HepG2 (cell line): ENCODE data around the gene RIPOR1. TPM values are rescaled to one million over a fixed set of nuclear protein-coding genes. Genes with fewer than 3 reads are reported as not detected.

ENCODE experiments used
- AFF4 ChIP-seq: sonication (generic); formaldehyde crosslinking; IDR thresholded peaks from 2 replicates; pipeline ENCODE4 v1.4.0; 2020; ENCODE audit warnings: missing genetic modification reagents
- GABPA ChIP-seq, 2 experiments: IDR thresholded peaks; 2 replicates each; pipeline ENCODE4 v1.6.1; 2011 to 2016; ENCODE audit warnings: low read depth in 2 of 2, low read length in 1 of 2, missing biosample characterization in 1 of 2, missing genetic modification characterization in 1 of 2
- HBP1 ChIP-seq: IDR thresholded peaks from 2 replicates; pipeline ENCODE4 v1.6.1; 2016; ENCODE audit warnings: low read depth, control low read depth
- KDM2A ChIP-seq: sonication (generic); formaldehyde crosslinking; IDR thresholded peaks from 2 replicates; pipeline ENCODE4 v1.4.0; 2020; ENCODE audit warnings: low read depth, missing genetic modification reagents, borderline replicate concordance
- KDM3A ChIP-seq: IDR thresholded peaks from 2 replicates; pipeline ENCODE4 v1.6.1; 2018; ENCODE audit warnings: low read depth, missing compliant biosample characterization
- KIAA2018 ChIP-seq: sonication (generic); formaldehyde crosslinking; IDR thresholded peaks from 2 replicates; pipeline ENCODE4 v1.5.0; 2020; ENCODE audit warnings: mild to moderate bottlenecking, missing genetic modification reagents, borderline replicate concordance
- KMT2A ChIP-seq: sonication (generic); formaldehyde crosslinking; IDR thresholded peaks from 2 replicates; pipeline ENCODE4 v1.4.0; 2020; ENCODE audit warnings: missing genetic modification reagents
- ONECUT2 ChIP-seq: sonication (generic); formaldehyde crosslinking; IDR thresholded peaks from 2 replicates; pipeline ENCODE4 v1.4.0; 2020; ENCODE audit warnings: missing genetic modification reagents
- SMAD9 ChIP-seq: sonication (generic); formaldehyde crosslinking; IDR thresholded peaks from 2 replicates; pipeline ENCODE4 v1.5.1; 2020; ENCODE audit warnings: mild to moderate bottlenecking, missing genetic modification reagents
- ZFP62 ChIP-seq: sonication (generic); formaldehyde crosslinking; IDR thresholded peaks from 2 replicates; pipeline ENCODE4 v1.4.0; 2020; ENCODE audit warnings: missing genetic modification reagents
- ZNF101 ChIP-seq: sonication (generic); formaldehyde crosslinking; IDR thresholded peaks from 2 replicates; pipeline ENCODE4 v1.4.0; 2020; ENCODE audit warnings: mild to moderate bottlenecking, low read depth, missing genetic modification reagents, borderline replicate concordance
- ZNF589 ChIP-seq: sonication (generic); formaldehyde crosslinking; conservative IDR thresholded peaks from 2 replicates; pipeline ENCODE4 v1.8.0; 2022; ENCODE audit warnings: mild to moderate bottlenecking, moderate library complexity, missing genetic modification reagents
- ZNF740 ChIP-seq: sonication (generic); formaldehyde crosslinking; IDR thresholded peaks from 2 replicates; pipeline ENCODE4 v1.4.0; 2020; ENCODE audit warnings: missing genetic modification reagents
- ZNF746 ChIP-seq: sonication (generic); formaldehyde crosslinking; IDR thresholded peaks from 2 replicates; pipeline ENCODE4 v1.8.0; 2022; ENCODE audit warnings: mild to moderate bottlenecking, missing genetic modification reagents
- ZNF883 ChIP-seq: sonication (generic); formaldehyde crosslinking; IDR thresholded peaks from 2 replicates; pipeline ENCODE4 v1.5.1; 2020; ENCODE audit warnings: mild to moderate bottlenecking, missing genetic modification reagents; ENCODE audit errors: not compliant biosample characterization
- polyA plus RNA-seq, 8 experiments: library from polyadenylated mRNA; depleted of rRNA in 3 of 8; stranded (reverse) in 7 of 8; unstranded in 1 of 8; fragments of >200 nt; fragmentation: Illumina TruSeq in 4 of 8; extraction: Trizol in 4 of 8; gene quantifications; 2 replicates each; pipeline versions ENCODE4 v1.2.1 to v1.2.3, GENCODE V29; 2011 to 2016; ENCODE audit warnings: low read depth in 4 of 8, missing spikeins in 1 of 8, mixed read lengths in 1 of 8; ENCODE audit not compliant: insufficient read depth in 1 of 8
- total RNA-seq, 5 experiments: library from RNA; depleted of rRNA; stranded (reverse); fragments of >200 nt; fragmentation: Illumina TruSeq; extraction: Trizol; gene quantifications; 2 replicates each; pipeline ENCODE4 v1.2.3, GENCODE V29; 2016; ENCODE audit warnings: low read depth in 1 of 5

Gene RIPOR1
- total and polyA plus RNA-seq, 2 of the 13 experiments (the other 11 are each of a cell fraction or from before 2014, with no cell fraction given): 4.6 to 8.1 TPM

- TF ChIP-seq ZNF746 (CRISPR knock-in tag): no peak
- no peak for TF ChIP-seq ZNF589 (CRISPR knock-in tag)
- TF ChIP-seq KDM2A: peak; percentile 87
- 0 out of 2 replicates have a peak, but pooled peaks have one; percentile 26 for TF ChIP-seq ZNF740 (CRISPR knock-in tag)
- peak; percentile 56; the same call in 1 of the 2 replicates for TF ChIP-seq KMT2A (CRISPR knock-in tag)
- no peak for TF ChIP-seq GABPA (IDR thresholded peaks at IDR 0.05; ENCODE audit: low read depth, low read length)
- TF ChIP-seq GABPA (CRISPR knock-in tag; IDR thresholded peaks at IDR 0.05; ENCODE audit: low read depth): no peak
- TF ChIP-seq ZNF883 (CRISPR knock-in tag): no peak
- TF ChIP-seq AFF4 (CRISPR knock-in tag): no peak
- no peak for TF ChIP-seq KDM3A
- TF ChIP-seq KIAA2018 (CRISPR knock-in tag): no peak
- no peak for TF ChIP-seq ZFP62 (CRISPR knock-in tag)
- no peak for TF ChIP-seq ZNF101
- TF ChIP-seq ONECUT2 (CRISPR knock-in tag): peak; percentile 26; the same call in 1 of the 2 replicates
- TF ChIP-seq SMAD9 (CRISPR knock-in tag): no peak
- 0 out of 2 replicates have a peak, but pooled peaks have one; percentile 64 for TF ChIP-seq HBP1
Observed at GRCh38 chr16:67546761-67547422, 18.3 kb downstream of the RIPOR1 start (continued).
